HG02938 (cell line): ENCODE results near the gene OCIAD1.
"Not testable (repeated sequence)": the region's sequence is repeated elsewhere in the genome, so short reads cannot be mapped to it uniquely, and the experiment has no call there.

Experiments
- ATAC-seq: cut with Tn5 transposase; IDR thresholded peaks from one replicate; pipeline ENCODE4 v1.9.1; 2021; ENCODE audit warnings: mild to moderate bottlenecking, moderate library complexity; ENCODE audit not compliant: unreplicated experiment

The OCIAD1 gene

DNA sequence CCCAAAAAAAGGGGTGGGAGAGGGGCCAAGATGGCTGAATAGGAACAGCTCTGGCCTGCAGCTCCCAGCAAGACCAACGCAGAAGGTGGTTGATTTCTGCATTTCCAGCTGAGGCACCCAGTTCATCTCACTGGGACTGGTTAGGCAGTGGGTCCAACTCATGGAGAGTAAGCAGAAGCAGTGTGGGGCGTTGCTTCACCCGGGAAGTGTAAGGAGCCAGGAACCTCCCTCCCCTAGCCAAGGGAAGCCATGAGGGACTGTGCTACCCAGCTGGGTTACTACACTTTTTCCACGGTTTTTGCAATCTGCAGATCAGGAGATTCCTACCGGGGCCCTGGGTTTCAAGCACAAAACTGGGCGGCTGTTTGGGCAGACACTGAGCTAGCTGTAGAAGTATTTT, 13.9 kb upstream of the OCIAD1 start:
- ATAC-seq = no peak

GRCh38 chr4:48821431-48821830, 9.5 kb upstream of the OCIAD1 start:
- not testable (repeated sequence) for ATAC-seq

DNA sequence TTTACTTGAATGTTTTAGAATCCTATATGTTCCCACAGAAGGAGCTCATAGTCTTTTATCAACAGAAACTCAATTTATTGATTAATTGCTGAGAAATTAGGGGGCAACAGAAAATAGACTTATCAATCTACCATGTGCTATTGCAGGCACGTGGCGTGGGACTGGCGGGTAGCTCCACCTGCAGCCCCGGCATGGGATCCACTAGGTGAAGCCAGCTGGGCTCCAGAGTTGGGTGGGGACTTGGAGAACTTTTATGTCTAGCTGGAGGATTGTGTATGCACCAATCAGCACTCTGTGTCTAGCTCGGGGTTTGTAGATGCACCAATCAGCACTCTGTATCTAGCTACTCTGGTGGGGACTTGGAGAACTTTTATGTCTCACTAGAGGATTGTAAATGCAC, 3.3 kb upstream of the OCIAD1 start:
- ATAC-seq = no peak

DNA sequence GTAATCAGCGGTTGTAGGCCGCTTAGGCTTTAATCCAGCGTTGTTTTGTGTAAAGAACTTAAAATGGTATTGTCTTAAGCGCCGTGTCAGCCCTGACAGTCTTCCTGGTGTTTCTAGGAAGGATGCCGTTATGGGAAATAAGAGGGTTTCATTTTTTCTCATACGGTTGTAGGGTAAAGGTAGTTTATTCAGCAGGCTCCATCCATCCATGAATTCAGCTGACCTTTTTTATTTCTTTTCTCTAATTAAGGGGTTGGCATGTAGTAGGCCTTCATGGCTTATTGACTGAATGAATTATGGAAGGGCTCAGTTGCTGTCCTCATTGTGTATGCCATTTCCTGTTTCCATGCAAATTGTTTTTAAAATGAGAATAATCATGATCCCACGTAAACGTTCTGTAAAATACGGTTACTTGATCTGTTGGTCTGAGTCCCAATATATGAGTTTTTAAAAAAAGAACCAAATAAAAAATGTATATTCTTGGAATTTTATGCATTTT, 693 bp downstream of the OCIAD1 start:
- no peak for ATAC-seq

DNA sequence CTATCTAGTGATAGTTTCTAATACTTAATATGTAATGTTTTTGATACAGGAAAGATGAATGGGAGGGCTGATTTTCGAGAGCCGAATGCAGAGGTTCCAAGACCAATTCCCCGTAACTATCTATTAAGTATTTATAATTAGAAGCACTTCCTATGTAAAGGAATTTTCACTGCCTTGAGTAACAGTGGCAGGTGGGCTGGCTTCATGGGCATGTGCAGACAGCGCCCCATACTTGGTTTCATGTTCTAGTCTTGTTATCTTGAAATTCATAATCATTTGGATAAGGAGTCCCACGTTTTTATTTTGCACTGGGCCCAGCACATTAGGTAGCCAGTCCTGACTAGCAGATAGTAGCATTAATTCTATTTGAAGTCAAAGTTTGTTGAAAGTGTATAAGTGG, 1.7 kb downstream of the OCIAD1 start:
- ATAC-seq = no peak

DNA sequence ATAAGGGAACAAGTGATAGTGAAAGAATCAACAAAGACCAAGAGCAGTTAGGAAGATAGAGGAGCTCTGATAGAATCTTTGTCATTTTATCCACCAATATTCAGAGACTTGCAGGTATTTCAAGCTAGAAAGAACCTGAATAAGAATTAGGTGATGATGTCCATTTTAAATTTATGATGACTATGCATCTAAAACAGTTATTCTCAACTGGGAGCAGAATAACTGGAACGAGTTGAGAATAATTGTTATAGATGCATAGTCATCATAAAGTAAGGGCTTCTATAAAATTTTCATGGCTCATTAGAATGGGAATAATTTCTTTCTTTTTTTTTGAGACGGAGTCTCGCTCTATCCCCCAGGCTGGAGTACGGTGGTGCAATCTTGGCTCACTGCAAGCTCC, 5.8 kb downstream of the OCIAD1 start:
- no peak for ATAC-seq

- ATAC-seq = no peak
Measured at GRCh38 chr4:48841045-48841827, 10.3 kb downstream of the OCIAD1 start.

- ATAC-seq = no peak
Measured at GRCh38 chr4:48844843-48845242, 14.0 kb downstream of the OCIAD1 start.

- ATAC-seq = not testable (repeated sequence)
Measured at GRCh38 chr4:48848799-48849198, 17.9 kb downstream of the OCIAD1 start.

DNA sequence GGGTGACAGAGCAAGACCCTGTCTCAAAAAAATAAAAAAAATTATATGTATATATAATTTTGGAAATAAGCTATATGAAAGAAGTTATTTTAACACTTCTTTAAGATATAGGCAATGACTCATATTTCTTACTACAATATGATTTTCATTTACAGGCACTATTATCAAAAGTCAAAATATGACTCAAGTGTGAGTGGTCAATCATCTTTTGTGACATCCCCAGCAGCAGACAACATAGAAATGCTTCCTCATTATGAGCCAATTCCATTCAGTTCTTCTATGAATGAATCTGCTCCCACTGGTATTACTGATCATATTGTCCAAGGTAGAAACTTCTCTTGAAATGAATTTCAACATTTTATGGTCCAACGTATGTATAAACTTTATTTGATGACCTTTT, 20.8 kb downstream of the OCIAD1 start:
- no peak for ATAC-seq

DNA sequence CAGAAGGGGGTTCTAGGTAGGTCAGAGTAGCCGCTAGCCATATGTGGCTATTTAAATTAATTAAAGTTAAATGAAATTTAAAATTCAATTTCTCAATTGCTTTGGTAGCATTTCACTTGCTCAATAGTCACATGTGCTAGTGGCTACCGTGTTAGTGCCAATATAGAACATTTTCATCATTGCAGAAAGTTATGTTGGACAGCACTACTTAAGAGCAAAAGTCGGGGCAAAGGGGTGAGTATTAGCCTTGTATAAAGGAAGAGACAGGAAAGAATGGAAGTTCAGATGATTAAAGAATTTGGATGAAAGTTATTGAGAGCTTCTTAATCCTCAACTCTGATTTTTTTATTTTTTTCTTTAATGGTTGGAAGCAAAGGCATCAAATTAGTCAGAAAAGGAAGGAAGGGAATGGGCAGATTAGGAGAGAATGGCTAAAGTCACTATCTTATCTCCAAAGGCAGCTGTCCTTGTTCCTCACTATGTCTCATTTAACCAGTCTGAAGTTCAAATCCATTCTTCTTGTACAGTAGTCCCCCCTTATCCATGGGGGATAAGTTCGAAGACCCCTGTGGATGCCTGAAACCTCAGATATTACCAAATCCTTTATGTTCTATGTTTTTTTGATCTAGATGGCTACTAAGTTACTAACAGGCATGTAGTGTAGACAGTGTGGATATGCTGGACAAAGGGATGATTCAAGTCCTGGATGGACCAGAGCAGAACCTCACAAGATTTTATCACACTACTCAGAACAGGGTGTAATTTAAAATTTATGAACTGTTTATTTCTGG, 22.9 kb downstream of the OCIAD1 start:
- no peak for ATAC-seq

- no peak for ATAC-seq
Measured at GRCh38 chr4:48854395-48854683, 23.5 kb downstream of the OCIAD1 start.

GRCh38 chr4:48854982-48855381, 24.1 kb downstream of the OCIAD1 start:
- ATAC-seq = no peak

DNA sequence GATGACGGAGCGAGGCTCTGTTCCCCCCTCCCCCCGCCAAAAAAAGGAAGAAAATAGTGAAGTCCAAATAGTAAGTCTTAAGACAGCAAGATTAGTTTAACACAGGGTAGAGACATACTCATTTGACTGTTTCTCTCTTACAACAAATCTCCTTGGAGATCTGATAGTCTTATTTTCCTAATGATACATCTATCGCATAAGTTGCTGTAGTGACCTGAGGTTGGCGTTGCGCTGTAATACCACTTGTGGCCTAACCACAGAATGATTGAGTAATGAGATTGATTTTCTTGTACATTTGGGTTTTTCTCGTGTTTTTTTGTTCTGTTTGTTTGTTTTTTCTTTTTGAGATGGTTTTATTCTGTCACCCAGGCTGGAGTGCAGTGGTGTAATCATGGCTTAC, 27.2 kb downstream of the OCIAD1 start:
- no peak for ATAC-seq

GRCh38 chr4:48862038-48862437, 31.1 kb downstream of the OCIAD1 start:
- ATAC-seq = no peak

GRCh38 chr4:48862661-48863060, 31.8 kb downstream of the OCIAD1 start:
- ATAC-seq = no peak

DNA sequence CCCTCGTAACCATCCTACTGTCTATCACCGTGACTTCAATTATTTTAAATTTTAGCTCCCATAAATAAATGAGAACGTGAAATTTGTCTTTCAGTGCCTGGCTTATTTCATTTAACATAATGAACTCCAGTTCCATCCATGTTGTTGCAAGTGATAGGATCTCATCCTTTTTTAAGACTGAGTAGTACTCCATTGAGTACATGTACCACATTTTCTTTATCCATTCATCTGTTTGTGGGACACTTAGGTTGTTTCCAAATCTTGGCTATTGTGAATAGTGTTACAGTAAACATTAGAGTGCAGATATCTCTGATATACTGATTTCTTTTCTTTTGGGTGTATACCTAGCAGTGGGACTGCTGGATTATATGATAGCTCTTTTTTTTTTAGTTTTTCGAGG, 32.8 kb downstream of the OCIAD1 start:
- ATAC-seq = no peak

GRCh38 chr4:48864696-48865095, 33.8 kb downstream of the OCIAD1 start:
- not testable (repeated sequence) for ATAC-seq

GRCh38 chr4:48877827-48878535, 47.1 kb downstream of the OCIAD1 start:
- ATAC-seq = no peak

DNA sequence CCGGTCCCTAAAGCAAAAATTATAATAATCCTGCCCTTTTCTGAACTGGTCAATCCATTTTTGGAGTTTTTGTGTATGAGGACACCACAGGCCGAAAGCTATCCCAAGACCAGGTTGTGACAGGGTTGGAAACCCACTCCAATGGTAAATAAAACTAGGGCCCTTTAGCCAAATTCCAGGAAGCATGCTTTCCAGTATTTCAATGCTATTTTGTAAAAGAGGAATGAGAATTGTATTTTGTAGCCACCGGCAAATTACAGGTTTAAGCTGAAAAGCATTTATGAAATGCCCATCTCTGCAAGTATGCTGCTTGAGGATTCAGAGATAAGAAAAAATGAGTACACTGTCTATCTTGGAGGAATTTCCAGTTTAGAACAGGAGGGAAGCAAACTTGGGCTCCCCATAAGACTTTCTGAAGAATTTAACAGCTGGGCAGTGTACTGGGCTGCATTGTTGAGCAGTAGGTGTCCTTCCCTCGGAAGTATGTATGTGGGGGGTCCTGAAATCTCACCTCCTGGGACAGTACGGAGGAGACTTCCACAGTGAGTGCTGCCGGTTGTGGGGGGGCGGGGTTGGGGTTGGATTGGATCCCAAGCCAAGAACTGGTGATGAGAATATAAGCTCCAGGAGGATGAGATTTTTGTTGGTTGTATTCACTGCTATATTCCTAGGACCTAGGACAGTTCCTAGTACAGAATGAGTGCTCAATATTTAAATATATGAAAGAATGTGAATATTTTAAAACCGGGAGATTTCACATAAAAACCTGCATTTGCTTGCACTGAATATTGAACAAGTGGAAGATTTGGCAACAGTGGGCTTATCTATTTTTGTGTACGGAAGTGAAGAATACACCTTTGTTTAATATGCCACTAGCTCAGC, 48.9 kb downstream of the OCIAD1 start:
- ATAC-seq = no peak

DNA sequence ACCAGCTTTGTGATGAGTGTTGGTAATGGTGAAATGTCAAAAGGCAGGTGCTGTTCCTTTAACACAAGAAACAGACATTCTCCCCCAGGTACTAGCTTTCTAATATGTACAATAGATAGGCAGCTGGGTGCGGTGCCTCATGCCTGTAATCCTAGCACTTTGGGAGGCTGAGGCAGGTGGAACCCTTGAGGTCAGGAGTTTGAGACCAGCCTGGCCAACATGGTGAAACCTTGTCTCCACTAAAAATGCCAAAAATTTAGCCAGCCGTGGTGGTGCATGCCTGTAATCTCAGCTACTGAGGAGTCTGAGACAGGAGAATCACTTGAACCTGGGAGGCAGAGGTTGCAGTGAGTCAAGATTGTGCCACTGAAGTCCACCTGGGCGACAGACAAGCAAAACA, 50.8 kb downstream of the OCIAD1 start:
- not testable (repeated sequence) for ATAC-seq
